ENCODE data around the gene CMTM3. TPM values are rescaled to one million over a fixed set of nuclear protein-coding genes. Genes with fewer than 3 reads are reported as not detected.
"Not testable (repeated sequence)": the region's sequence is repeated elsewhere in the genome, so short reads cannot be mapped to it uniquely, and the experiment has no call there.

CMTM3 gene
- total RNA-seq, 1 donor from 2014 or later: 268 TPM

- no peak overlapping the region for H3K4me3 Mint-ChIP-seq (ENCODE audit: unreplicated experiment)
- no peaks in the 10 kb centered on the region for H3K36me3 Mint-ChIP-seq (ENCODE audit: low read depth, unreplicated experiment)
- peaks cover 34% of the 10 kb centered on the region for H3K4me1 Mint-ChIP-seq (ENCODE audit: unreplicated experiment)
- no peak overlapping the region for H3K27ac Mint-ChIP-seq (ENCODE audit: unreplicated experiment)
- no peak for DNase-seq (ENCODE audit: low spot score)
- no peaks in the 10 kb centered on the region for H3K9me3 Mint-ChIP-seq (ENCODE audit: unreplicated experiment)
- TF ChIP-seq CTCF (IDR thresholded peaks at IDR 0.05; ENCODE audit: unreplicated experiment): no peak
- peaks cover 12% of the 10 kb centered on the region for H3K27me3 Mint-ChIP-seq (ENCODE audit: unreplicated experiment)
Observed at GRCh38 chr16:66590322-66590721, 14.2 kb upstream of the CMTM3 start.

- Mint-ChIP-seq H3K27ac (ENCODE audit: unreplicated experiment) (no peak overlapping the region), H3K9me3 (ENCODE audit: unreplicated experiment) (no peaks in the 10 kb centered on the region), H3K4me1 (ENCODE audit: unreplicated experiment) (peaks cover 27% of the 10 kb centered on the region), H3K4me3 (ENCODE audit: unreplicated experiment) (no peak overlapping the region), H3K36me3 (ENCODE audit: low read depth, unreplicated experiment) (no peaks in the 10 kb centered on the region), H3K27me3 (ENCODE audit: unreplicated experiment) (peaks cover 7% of the 10 kb centered on the region)
- no peak for DNase-seq (ENCODE audit: low spot score)
- TF ChIP-seq CTCF (IDR thresholded peaks at IDR 0.05; ENCODE audit: unreplicated experiment): no peak
Observed at GRCh38 chr16:66591018-66591417, 13.5 kb upstream of the CMTM3 start.

GRCh38 chr16:66592241-66592640, 12.3 kb upstream of the CMTM3 start:
- Mint-ChIP-seq H3K27ac (ENCODE audit: unreplicated experiment) (no peak overlapping the region), H3K4me3 (ENCODE audit: unreplicated experiment) (no peak overlapping the region), H3K36me3 (ENCODE audit: low read depth, unreplicated experiment) (no peaks in the 10 kb centered on the region), H3K9me3 (ENCODE audit: unreplicated experiment) (no peaks in the 10 kb centered on the region), H3K4me1 (ENCODE audit: unreplicated experiment) (peaks cover 16% of the 10 kb centered on the region), H3K27me3 (ENCODE audit: unreplicated experiment) (peaks cover 5% of the 10 kb centered on the region)
- no peak for DNase-seq (ENCODE audit: low spot score)
- TF ChIP-seq CTCF (IDR thresholded peaks at IDR 0.05; ENCODE audit: unreplicated experiment): no peak

GRCh38 chr16:66592814-66593213, 11.7 kb upstream of the CMTM3 start:
- peaks cover 10% of the 10 kb centered on the region for H3K4me1 Mint-ChIP-seq (ENCODE audit: unreplicated experiment)
- DNase-seq (ENCODE audit: low spot score): no peak
- no peak overlapping the region for H3K4me3 Mint-ChIP-seq (ENCODE audit: unreplicated experiment)
- no peaks in the 10 kb centered on the region for H3K36me3 Mint-ChIP-seq (ENCODE audit: low read depth, unreplicated experiment)
- no peak overlapping the region for H3K27ac Mint-ChIP-seq (ENCODE audit: unreplicated experiment)
- H3K9me3 Mint-ChIP-seq (ENCODE audit: unreplicated experiment): no peaks in the 10 kb centered on the region
- TF ChIP-seq CTCF (IDR thresholded peaks at IDR 0.05; ENCODE audit: unreplicated experiment): no peak
- peaks cover 2% of the 10 kb centered on the region for H3K27me3 Mint-ChIP-seq (ENCODE audit: unreplicated experiment)

GRCh38 chr16:66594739-66595138, 9.8 kb upstream of the CMTM3 start:
- H3K9me3 Mint-ChIP-seq (ENCODE audit: unreplicated experiment): no peaks in the 10 kb centered on the region
- no peak for DNase-seq (ENCODE audit: low spot score)
- no peak overlapping the region for H3K27ac Mint-ChIP-seq (ENCODE audit: unreplicated experiment)
- H3K4me3 Mint-ChIP-seq (ENCODE audit: unreplicated experiment): no peak overlapping the region
- no peaks in the 10 kb centered on the region for H3K27me3 Mint-ChIP-seq (ENCODE audit: unreplicated experiment)
- no peaks in the 10 kb centered on the region for H3K36me3 Mint-ChIP-seq (ENCODE audit: low read depth, unreplicated experiment)
- peaks cover 3% of the 10 kb centered on the region for H3K4me1 Mint-ChIP-seq (ENCODE audit: unreplicated experiment)
- no peak for TF ChIP-seq CTCF (IDR thresholded peaks at IDR 0.05; ENCODE audit: unreplicated experiment)

- not testable (repeated sequence) for H3K27me3 Mint-ChIP-seq (ENCODE audit: unreplicated experiment); DNase-seq (ENCODE audit: low spot score); H3K36me3 Mint-ChIP-seq (ENCODE audit: low read depth, unreplicated experiment); H3K27ac Mint-ChIP-seq (ENCODE audit: unreplicated experiment); H3K4me1 Mint-ChIP-seq (ENCODE audit: unreplicated experiment); H3K4me3 Mint-ChIP-seq (ENCODE audit: unreplicated experiment); H3K9me3 Mint-ChIP-seq (ENCODE audit: unreplicated experiment)
Observed at GRCh38 chr16:66596559-66596958, 7.9 kb upstream of the CMTM3 start.

Data from endothelial cell (in vitro differentiated cells).